GM21526 (cell line): ENCODE measurements around the gene HSH2D.
"Not testable (repeated sequence)": the region's sequence is repeated elsewhere in the genome, so short reads cannot be mapped to it uniquely, and the experiment has no call there.

Source experiments
- ATAC-seq: cut with Tn5 transposase; IDR thresholded peaks from one replicate; pipeline ENCODE4 v1.9.1; 2021; ENCODE audit warnings: moderate library complexity; ENCODE audit not compliant: unreplicated experiment, low FRiP score

The HSH2D gene, protein sequence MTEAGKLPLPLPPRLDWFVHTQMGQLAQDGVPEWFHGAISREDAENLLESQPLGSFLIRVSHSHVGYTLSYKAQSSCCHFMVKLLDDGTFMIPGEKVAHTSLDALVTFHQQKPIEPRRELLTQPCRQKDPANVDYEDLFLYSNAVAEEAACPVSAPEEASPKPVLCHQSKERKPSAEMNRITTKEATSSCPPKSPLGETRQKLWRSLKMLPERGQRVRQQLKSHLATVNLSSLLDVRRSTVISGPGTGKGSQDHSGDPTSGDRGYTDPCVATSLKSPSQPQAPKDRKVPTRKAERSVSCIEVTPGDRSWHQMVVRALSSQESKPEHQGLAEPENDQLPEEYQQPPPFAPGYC

DNA sequence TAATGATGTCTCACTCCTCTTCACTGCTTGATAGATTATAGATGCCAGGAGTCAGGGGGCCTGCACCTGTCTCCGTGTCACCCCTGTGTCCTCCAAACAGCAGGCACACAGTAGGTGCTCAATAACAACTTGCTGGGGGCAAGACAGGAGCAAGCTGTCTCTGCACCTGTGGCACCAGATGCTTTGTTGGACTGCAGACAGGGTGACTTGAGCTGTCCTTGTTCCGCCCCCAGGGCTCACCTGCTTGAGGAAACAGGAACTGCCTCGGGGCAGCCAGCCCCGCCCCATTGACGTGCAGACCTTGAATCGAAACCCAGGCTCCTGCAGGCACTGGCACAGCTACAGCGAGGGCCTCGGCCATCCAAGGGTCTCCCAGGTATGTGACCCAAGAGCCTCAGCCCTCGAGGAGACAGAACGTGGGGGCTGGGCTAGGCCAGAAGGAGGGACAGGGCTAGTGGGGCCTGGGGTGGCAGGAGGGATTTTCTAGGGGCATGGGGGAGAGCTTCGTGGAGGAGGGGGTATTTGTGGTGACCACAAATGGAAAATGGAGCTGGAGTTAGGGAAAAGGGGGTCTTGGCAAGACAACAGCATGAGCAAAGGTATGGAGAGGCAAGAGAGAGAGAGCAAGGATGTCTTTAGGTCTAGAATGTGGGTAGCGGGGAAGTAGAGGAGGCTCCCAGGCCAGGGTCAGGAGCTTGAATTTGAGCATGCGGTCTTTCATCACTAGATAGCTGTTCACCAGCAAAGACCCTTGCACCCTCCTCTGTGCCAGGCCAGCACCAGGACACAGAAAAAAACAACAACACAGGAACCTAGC, at the start of gene HSH2D:
TSS of gene HSH2D (plus strand) at position 287 of the 817 bp plus-strand sequence. CDS start 5,066 bp downstream, outside the sequence.
- peak; percentile 47 for ATAC-seq

DNA sequence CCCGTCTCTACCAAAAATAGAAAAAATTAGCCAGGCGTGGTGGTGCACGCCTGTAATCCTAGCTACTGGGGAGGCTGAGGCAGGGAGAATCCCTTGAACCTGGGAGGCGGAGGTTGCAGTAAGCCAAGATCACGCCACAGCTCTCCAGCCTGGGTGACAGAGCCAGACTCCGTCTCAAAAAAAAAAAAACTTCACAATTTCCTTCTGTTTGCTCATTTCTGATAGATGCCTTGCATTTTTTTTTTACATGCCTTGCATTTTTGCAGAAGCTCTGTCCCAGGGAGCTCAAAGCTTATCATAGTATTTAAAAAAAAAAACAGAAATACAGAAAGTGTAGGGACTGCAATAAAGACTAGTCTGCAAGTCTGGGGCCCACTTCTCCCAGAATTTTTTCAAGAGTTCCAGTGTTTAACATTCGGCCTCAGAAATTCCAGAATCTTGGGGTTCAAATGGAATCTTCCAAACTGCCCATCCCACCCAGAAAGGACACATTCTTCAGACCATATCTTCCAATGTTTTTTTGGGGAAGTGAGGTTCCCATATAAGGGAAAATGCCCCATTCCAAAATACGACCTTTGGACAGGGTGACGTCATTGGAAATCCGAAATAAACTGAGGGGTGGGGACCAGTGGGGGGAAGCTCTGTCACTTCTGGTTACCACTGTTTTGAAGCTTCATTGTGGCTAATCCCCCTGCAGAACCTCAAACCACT, 49.0 kb upstream of the HSH2D start:
- ATAC-seq = no peak

DNA sequence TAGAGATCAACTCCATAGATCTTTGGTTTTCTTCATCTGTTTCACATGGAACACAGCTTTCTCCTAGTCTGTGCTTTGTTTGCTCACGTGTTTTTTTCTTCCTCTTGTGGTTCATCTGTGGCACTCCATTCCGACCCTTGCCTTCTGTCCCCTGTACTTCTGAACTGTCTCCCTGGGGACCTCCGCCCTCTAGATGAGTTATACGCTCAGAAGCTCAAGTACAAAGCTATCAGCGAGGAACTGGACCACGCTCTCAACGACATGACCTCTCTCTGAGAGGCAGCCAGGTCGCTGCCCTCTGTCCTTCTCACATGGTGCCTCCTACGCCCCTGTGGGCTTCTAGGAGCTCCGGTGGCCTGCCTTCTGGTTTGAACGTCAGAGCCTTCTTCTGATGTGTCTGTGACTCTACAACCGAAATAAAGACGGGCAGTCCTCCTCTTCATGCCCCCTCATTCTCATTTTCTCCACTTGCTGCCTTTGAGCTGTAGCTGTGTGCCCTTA, 48.4 kb upstream of the HSH2D start:
- ATAC-seq = no peak

DNA sequence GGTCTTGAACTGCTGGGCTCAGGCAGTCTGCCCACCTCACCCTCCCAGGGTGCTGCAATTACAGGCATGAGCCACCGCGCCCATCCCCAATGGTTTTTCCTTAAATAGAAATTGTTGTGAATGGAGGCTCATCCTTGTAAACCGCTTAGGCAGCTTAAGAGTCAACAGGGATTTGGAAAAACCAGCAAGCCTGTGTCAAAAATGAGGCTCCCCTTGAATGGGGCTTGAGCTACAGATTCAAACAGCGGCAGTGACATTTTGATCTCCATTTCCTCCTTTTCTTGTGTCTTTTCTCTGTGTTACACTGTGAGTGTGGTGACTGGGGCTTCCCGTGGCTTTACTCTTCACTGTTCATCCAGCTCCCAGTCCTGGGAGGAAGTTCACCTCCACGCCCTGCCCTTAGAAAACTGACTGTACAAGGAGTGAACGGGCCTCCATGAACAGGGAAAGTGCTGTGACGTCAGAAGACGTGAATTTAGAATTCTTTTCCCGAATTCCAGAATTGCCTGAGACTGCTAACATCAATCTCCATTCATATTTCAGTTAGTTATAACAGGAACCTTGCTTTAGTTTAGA, 47.1 kb upstream of the HSH2D start:
- ATAC-seq = no peak

DNA sequence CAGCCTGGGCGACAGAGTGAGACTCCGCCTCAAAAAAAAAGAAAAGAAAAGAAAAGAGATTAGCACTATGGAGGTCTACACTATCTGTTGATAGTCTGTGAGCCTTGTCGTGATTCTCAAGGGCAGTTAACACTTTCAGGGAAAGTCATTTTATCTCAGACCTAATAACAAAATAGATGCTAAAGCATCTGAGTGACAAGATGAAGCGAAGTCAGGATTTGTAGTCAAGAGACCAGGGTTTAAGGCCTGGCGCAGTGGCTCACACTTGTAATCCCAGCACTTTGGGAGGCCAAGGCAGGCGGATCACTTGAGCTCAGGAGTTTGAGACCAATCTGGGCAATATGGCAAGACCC, 45.1 kb upstream of the HSH2D start:
- ATAC-seq = no peak

DNA sequence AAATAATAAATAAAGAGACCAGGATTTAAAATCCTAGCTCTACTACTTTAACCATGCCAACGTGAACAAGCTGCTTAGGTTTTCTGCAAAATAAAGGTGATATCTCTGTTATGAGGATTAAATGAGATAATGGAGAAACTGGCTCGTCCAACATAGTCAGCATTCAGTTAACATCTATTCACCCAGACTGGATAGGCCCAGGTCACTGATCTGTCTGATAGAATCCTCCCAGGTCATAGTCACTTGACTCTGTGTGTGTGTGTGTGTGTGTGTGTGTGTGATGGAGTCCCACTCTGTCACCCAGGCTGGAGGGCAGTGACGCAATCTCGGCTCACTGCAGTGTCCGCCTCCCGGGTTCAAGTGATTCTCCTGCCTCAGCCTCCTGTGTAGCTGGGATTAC, 44.7 kb upstream of the HSH2D start:
- no peak for ATAC-seq

DNA sequence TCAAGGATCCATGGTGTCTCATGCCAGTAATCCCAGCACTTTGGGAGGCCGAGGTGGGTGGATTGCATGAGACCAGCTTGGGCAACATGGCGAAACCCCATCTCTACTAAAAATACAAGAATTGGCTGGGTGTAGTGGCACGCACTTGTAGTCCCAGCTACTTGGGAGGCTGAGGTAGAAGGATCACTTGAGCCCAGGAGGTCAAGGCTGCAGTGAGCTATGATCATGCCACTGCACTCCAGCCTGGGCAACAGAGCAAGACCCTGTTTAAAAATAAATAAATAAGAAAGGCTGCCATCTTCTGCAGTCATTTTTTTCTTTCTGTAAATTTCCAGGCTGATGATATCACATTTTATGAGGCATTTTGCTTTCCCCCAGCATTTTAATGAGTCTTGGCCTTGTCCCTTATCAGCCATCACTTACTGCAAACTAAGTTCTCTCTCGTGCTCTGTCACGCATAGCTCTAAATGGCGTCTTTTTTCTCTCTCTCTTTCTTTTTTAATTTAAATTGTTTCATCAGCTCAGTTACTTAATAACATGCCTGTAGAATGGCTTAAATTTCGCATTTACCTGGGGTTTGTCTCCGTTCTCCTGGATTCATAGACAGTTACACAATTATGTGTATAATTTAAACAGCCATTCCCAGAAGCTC, 44.0 kb upstream of the HSH2D start:
- ATAC-seq = not testable (repeated sequence)

DNA sequence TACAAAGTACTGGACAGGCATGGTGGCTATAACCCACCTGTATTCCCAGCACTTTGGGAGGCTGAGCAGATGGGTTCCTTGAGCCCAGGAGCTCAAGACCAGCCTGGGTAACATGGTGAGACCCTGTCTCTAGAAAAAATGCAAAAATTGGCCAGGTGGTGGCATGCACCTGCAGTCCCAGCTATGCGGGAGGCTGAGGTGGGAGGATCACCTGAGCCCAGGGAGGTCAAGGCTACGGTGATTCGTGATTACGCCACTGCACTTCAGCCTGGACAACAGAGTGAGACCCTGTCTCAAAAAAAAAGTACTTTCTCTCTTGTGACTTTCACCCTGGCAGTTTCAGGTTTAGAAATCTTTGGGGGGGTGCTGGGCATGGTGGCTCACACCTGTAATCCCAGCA, 43.0 kb upstream of the HSH2D start:
- ATAC-seq = no peak

DNA sequence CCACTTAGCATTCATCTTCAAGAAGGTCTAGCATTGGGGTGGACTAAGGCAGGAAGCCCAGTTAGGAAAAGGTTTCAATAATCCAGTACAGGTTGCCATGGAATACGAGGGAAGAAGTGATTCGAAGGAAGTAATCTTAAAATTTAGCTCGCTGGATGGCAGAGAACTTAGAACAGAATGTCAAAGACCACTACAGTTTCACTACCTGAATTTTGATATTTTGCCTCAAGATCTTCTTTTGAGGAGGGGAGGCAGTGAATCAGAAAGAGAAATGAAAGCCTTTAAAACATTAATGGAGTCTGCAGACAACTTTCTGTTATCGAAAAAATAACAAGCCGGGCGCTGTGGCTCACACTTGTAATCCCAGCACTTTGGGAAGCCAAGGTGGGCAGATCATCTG, 38.8 kb upstream of the HSH2D start:
- ATAC-seq = no peak

DNA sequence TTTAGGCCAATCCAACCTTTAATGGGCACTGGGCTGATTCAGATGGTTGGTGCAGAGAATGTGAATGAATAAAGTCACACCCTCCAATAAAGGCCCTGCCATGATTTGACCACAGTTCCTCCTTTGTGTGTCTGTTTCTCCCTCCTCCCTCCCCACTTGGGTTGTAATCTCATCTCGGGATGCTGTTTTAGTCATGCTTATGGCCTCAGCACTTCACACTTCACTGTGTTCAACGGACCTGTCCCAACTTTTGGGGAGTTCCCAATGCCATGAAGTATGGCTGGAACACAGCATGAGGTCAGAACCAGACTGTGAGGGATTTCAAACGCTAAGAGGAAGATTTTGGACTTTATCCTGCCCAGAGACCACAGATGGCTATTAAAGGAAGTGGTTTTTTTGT, 37.4 kb upstream of the HSH2D start:
- ATAC-seq = no peak

DNA sequence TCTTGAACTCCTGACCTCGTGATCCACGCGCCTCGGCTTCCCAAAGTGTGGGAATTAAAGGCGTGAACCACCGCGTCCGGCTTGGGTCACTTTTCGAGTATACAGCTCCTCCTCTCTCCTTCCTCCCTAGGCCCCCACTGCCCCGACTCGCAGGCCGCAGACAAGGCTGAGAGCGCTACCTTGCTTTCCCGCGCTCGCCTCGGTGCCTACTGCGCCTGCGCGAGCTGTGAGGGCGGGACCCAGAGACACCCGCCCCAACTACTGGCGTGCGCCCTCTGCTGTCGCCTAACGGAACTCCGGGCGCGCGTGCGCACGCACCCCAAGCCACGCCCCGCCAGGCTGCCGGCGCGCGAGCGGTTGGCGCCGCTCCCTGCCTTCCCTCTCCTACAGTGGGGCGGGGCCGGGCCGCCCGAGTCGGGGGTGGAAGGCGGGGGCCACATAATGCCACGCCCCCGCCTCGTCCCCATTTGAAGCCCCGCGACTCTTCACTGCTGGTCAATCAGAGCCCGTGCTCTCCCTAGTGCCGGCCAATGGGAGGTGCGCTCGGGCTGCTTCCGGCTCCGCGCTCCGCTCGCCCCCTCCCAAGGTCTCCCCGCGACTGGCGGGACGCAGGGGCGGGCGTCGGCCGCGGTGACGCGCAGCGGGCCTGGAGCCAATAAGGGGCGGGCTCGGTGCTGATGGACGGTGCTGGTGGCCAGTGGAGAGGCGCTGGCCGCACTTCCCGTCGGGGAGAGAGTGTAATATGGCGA, 32.2 kb upstream of the HSH2D start, which contains the start of gene RAB8A:
TSS of gene RAB8A (plus strand) at position 730 of the 749 bp plus-strand sequence. CDS start at position 743, 13 bp downstream.
- peak; percentile 87 for ATAC-seq

DNA sequence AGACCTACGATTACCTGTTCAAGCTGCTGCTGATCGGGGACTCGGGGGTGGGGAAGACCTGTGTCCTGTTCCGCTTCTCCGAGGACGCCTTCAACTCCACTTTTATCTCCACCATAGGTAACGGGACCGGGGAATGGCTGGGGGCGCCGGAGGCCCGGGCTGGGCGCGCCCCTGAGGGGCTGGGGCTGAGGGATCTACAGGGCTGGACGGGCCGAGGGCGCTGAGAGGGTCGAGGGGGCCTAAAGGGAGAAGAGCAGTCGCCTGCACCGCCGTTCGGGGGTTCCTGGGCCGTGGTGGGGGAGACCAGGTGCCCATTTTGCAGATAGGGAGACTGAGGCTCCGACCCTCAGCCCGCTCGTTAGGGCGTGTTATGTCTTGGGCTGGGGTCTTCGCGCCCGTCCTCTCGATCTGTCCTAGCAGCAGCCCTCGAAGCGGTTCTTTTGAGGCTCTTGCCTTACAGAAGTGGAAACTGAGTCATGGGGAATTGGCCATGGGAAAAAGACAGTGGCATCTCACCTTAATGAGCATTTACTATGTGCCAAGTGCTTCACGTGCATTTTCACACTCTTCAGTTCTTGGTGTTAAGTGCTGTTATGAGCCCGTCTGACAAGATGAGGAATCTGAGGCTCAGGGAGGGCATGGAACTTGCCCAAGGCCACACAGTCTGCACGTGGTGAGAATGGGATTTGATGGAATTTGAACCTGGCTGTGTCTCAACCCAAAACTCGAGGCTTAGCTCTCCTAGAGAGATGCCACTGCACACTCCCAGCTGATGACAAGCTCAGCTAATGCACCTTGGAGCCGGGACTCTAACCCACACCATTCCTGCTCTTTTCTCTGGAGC, 31.4 kb upstream of the HSH2D start:
- ATAC-seq = no peak

DNA sequence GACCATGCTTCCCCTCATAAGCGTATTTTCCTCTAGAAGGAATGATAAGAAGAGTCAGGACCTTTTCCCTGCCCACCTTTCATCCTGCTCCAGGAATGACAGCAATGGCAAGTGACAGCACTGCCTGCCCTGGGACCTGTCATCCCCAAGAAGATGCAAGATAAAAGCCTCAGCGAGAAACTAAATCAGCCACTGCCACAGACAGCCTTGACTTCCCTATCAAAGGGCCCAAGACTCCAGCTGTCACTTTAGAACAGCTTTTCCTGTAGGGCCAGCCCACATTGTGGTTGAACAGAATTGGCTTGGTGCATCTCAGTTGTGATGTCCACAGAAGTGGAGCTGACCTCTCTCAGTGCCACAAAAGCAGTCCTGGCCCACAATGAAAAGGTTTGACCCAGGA, 30.7 kb upstream of the HSH2D start:
- no peak for ATAC-seq

DNA sequence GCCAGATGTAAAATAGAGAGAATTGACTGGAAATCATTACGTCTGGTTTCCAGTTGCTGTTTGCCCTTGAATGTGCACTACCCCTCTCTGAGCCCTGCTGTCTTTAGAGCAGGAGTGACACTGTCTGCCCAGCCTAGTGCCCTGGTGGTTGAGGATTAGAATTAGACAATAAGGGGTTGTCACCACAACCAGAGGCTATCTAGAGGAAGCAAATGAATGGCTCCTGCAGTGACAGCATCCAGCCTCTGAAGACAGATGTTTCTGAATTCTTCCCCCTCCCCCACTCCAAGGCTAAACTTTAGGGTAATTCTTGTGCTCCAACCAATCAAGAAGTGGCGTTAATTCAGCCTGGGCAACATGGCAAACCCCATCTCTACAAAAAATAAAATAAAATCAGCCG, 29.8 kb upstream of the HSH2D start:
- no peak for ATAC-seq

DNA sequence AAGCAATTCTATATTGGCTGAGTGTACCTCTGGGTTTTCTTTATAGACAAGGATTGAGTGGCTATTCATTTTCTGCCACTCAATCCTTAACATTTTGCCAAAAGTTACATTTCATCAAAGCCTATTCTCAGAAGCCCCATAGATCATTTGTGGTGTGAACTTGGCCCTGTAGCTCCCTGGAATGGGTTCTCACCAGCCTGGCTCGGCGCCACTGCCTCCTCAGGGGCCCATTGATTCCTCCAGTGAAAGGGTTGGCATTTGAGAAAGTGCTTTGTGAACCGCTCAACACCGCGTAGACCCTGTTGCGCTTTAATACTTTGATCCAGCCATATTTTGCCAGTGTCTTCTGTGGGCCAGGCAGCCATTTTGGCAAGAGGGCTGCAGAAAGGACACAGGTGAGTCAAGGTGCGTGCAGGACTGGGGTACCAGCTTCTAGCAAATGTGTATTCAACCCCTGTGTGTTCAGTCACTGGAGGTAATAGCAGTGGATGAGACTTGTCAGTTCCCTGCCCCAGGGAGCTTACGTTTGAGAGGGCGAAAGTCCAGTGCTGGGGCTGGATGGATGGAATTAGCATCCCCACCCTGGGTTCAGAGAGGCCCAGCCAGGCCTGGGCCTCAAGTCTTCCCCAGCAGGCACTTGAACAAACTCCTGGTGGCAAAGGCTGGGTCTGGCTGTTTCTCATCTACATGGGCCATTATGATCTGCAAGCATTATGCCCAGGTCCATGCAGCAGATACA, 28.0 kb upstream of the HSH2D start:
- ATAC-seq = no peak

DNA sequence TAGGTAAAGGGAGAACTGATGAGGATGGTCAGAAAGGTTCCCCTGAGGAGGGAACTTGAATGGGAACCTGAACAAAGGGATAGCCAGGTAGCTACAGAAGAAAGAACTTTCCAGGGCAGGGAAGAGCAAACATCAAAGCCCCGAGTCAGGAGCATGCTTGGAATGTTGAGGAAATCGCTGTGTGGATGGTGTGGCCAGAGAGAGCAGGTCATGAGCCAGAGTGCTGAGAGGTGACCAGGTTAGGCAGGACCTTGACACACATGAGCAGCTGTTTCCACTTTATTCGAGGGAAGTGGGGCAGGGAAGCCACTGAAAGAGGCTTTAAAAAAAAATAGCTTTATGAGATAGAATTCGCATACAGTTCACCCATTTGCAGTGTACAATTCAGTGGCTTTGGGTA, 27.4 kb upstream of the HSH2D start:
- no peak for ATAC-seq

DNA sequence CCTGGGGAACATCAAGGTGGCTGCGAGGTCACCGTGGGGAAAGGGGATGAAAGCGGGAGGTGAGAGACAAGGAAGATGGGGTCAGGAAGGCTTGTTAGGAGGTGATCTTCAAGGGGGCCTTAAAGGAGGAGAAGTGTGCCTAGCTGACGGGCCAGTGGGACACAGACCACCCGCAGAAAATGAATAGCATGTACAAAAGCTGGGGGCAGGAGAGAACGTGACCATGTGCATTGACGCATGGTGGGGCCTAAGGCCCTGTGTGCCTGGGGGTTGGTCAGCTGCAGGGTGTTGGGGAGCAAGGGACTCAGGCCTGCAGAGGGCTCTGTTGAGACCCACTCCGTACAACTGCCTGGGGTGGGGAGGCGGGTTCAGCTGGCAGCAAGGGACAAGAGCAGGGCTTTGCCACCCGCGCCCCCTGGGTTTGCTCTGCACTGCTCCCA, 25.9 kb upstream of the HSH2D start:
- ATAC-seq = no peak

DNA sequence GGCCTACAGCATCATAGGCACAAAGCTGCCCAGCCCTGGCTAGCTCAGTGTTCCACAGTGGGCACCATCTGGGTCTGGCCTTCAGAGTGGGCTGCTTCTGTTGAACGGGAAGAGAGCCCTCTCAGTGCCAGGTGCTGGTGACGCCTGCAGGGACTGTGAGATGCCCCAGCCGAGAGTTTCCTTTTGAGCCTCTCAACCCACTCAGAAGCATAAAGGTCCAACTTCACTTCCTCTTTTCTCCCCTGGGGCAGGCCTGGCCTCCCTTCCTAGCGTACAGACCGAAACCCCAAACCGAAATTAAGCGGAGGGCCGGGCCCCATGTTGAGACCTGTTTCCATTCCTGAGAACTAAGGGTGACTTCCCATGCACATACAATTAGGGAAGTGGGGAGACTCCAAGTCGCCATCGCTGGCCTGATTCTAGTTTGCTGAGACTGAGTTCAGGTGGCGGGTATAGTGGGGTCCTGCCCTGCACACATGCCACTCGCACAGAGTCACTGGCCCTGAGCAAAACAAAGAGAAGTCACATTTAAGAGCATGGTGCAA, 24.9 kb upstream of the HSH2D start:
- peak; percentile 54 for ATAC-seq
